ENCODE data around the gene EEF2K.

The EEF2K gene

DNA sequence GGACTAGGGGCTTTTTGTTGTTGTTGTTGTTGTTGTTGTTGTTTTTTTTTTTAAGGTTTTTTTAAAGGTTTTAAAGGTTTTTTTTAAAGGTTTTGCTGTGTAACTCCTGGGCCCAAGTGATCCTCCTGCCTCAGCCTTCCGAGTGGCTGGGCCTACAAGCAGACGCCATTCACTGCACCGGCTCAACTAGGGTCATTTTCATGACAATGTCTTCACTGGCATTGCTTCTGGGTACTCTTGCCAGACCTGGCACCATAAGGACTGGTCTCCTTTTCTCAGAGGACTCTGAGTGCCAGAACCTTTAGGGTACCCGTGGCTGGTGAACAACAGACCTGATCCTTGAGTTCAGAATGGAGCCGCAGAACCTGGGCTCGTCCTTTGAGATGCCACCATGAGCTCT, 111.5 kb downstream of the EEF2K start:
- no peaks in the 10 kb centered on the region for H3K9me3 Mint-ChIP-seq
- H3K27ac Mint-ChIP-seq = peak overlapping the region; percentile 78
- no peak for DNase-seq

DNA sequence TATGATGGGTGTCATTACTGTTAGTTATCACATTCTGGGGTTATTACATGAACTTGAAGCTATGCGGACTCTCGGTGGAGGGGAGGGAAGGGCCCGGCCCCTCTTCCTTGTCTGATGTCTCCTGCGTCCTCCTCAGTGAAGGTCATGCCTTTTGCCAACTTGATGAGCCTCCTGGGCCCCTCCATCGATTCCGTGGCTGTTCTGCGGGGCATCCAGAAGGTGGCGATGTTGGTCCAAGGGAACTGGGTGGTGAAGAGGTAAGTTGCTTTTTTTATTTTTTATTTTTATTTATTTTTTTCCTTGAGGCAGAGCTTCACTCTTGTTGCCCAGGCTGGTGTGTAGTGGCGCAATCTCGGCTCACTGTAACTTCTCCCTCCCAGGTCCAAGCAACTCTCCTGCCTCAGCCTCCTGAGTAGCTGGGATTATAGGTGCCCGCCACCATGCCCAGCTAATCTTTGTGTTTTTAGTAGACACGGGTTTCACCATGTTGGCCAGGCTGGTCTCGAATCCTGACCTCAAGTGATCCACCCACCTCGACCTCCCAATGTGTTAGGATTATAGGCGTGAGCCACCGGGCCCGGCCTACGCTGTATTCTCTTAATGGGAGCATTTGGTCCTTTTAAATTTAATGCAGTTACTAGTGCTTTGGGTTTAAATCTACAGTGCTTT, 112.7 kb downstream of the EEF2K start:
- H3K36me3 Mint-ChIP-seq (ENCODE audit: low read depth) = peaks cover 28% of the 10 kb centered on the region
- H3K9me3 Mint-ChIP-seq = no peaks in the 10 kb centered on the region
- no peak overlapping the region for H3K27ac Mint-ChIP-seq
- peaks cover 6% of the 10 kb centered on the region for H3K4me1 Mint-ChIP-seq
- peak; percentile 30 for DNase-seq
- H3K4me3 Mint-ChIP-seq = no peak overlapping the region
- TF ChIP-seq, protein P1, sequence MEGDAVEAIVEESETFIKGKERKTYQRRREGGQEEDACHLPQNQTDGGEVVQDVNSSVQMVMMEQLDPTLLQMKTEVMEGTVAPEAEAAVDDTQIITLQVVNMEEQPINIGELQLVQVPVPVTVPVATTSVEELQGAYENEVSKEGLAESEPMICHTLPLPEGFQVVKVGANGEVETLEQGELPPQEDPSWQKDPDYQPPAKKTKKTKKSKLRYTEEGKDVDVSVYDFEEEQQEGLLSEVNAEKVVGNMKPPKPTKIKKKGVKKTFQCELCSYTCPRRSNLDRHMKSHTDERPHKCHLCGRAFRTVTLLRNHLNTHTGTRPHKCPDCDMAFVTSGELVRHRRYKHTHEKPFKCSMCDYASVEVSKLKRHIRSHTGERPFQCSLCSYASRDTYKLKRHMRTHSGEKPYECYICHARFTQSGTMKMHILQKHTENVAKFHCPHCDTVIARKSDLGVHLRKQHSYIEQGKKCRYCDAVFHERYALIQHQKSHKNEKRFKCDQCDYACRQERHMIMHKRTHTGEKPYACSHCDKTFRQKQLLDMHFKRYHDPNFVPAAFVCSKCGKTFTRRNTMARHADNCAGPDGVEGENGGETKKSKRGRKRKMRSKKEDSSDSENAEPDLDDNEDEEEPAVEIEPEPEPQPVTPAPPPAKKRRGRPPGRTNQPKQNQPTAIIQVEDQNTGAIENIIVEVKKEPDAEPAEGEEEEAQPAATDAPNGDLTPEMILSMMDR (IDR thresholded peaks at IDR 0.05) = no peak
- no peaks in the 10 kb centered on the region for H3K27me3 Mint-ChIP-seq (ENCODE audit: low read depth, poor library complexity)

More for the DNA sequence above, 111.5 kb downstream of the EEF2K start:
- TF ChIP-seq, protein P1 (IDR thresholded peaks at IDR 0.05) = no peak
- H3K36me3 Mint-ChIP-seq (ENCODE audit: low read depth) = peaks cover 35% of the 10 kb centered on the region
- H3K4me1 Mint-ChIP-seq = peaks cover 6% of the 10 kb centered on the region
- no peak overlapping the region for H3K4me3 Mint-ChIP-seq
- no peaks in the 10 kb centered on the region for H3K27me3 Mint-ChIP-seq (ENCODE audit: low read depth, poor library complexity)

DNA sequence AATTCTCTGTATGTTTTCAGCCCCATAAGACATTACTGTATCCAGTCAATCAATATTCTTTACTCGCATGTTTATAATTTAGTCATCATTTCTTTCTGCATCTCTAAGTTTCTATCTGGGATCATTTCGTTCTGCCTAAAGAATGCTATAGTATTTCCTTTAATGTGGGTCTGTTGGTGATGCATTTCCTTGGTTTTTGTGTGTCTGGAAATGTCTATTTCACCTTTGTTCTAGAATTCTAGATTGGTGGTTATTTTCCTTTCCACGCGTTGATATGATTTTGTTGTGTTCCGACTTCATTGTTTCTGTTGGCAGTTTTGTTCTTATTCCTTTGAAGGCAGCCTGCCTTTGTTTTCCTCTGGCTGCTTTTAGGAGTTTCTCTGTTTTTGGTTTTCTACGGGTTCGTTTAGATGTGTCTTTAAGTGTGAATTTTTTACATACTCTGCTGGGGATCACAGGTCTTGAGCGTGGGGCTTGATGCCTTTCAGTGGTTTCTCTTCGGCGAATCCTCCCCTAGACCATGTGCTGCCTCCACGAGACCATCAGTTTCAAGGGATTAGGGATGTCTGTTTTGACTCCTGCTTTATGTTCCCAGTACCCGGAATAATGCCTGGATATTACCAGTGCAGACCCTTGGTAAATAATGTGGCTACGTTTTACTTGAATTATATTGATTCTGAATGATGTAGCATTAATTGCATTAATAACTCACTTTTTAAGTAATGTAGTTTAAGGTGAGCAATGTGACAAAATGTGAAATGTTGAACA, 114.7 kb downstream of the EEF2K start:
- Mint-ChIP-seq H3K36me3 (ENCODE audit: low read depth) (peaks cover 22% of the 10 kb centered on the region), H3K27ac (peak overlapping the region; percentile 49), H3K4me3 (no peak overlapping the region), H3K27me3 (ENCODE audit: low read depth, poor library complexity) (peaks cover 5% of the 10 kb centered on the region), H3K4me1 (peaks cover 6% of the 10 kb centered on the region), H3K9me3 (no peaks in the 10 kb centered on the region)
- no peak for DNase-seq
- TF ChIP-seq, protein P1 (IDR thresholded peaks at IDR 0.05) = no peak

DNA sequence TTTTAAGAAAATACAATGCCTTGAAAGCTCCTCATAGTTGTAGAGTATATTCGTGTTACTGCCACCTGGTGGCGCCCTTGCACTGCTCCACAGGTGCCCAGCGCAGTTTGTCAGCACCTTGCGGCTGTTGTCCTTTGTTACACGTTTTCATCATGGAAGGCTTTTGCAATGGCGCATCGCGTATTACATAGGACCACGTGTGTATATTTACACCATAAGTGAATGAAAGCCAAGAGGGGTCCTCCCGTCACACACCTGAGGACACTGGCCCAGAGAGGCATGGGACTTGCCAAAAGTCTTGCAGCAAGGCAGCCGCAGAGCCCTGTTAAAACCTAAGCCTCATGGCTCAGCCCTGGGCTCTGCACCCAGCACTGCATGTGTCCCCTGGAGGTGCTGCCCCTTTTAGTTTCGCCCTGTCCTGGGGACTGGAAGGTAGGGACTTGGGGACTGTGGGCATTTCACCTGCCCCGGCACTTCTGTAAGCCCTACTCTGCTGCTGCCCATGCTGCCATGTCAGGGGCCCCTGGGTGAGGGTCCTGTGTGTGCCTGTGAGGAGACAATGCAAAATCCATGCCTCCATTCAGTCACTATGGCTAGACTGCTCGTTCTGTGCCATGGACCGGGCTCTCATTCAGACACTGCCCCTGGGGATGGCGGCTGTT, 115.4 kb downstream of the EEF2K start:
- Mint-ChIP-seq H3K36me3 (ENCODE audit: low read depth) (peaks cover 18% of the 10 kb centered on the region), H3K27me3 (ENCODE audit: low read depth, poor library complexity) (peaks cover 5% of the 10 kb centered on the region), H3K27ac (no peak overlapping the region), H3K4me3 (no peak overlapping the region), H3K9me3 (no peaks in the 10 kb centered on the region), H3K4me1 (peaks cover 6% of the 10 kb centered on the region)
- TF ChIP-seq, protein P1 (IDR thresholded peaks at IDR 0.05) = peak; percentile 97
- peak; percentile 70 for DNase-seq

DNA sequence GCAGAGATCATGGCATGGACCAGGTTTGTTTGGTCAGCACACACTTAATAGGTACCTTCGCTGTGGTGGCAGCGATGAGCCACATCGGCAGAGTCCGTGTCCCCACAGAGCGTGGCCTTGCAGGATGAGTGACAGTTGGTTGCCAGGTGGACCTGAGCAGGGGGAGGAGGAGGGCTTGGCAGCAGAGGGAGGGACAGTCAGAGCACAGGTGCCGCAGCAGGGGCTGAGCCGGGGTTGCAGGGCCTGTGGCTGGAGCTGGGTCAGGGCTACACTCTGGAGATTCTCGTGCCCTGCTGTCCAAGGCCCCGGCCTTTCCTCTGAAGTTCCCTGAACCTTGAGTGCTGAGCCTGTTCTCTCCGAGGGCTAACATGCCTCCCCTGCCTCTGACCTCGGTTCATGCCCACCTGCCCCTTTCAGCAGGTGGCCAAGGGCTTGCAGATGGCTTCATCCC, 116.0 kb downstream of the EEF2K start:
- H3K4me3 Mint-ChIP-seq = no peak overlapping the region
- TF ChIP-seq, protein P1 (IDR thresholded peaks at IDR 0.05) = no peak
- no peak overlapping the region for H3K27ac Mint-ChIP-seq
- H3K4me1 Mint-ChIP-seq = peaks cover 6% of the 10 kb centered on the region
- DNase-seq = no peak
- no peaks in the 10 kb centered on the region for H3K9me3 Mint-ChIP-seq
- peaks cover 18% of the 10 kb centered on the region for H3K36me3 Mint-ChIP-seq (ENCODE audit: low read depth)
- H3K27me3 Mint-ChIP-seq (ENCODE audit: low read depth, poor library complexity) = peaks cover 5% of the 10 kb centered on the region
